ENCODE data around the gene NKD1. TPM values are rescaled to one million over a fixed set of nuclear protein-coding genes. Genes with fewer than 3 reads are reported as not detected.

Gene NKD1
- total RNA-seq, 1 experiment from 2014 or later: 11.4 TPM

DNA sequence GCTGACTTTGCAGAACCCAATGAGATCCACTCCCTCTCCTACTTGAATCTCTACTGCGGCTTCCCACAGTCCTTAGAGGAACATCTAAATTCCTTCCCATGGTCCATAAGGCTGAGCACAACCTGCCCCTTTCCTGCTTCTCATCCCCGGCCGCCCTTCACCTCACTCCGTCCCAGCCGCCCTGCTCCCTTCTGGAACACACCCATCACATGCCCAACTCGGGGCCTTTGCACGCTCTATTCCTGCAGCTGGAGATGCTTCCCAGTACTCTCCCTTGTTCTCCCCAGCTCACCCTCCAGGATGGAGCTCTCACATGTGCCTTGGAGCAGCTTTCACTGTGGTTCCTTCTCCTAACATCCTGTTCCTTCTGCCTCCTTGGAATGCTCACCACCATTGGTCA is 23.6 kb downstream of the NKD1 start:
- Histone ChIP-seq H4K20me1 (ENCODE audit: insufficient read depth) (no peaks in the 10 kb centered on the region), H3K4me1 (ENCODE audit: control insufficient read depth in 1 of 2, insufficient read depth in 2 of 2, low read length in 2 of 2) (no peaks in the 10 kb centered on the region), H2AFZ (ENCODE audit: low read depth, low read length, poor library complexity, severe bottlenecking) (no peak overlapping the region), H3K9me3 (ENCODE audit: control insufficient read depth in 1 of 2, insufficient read depth in 1 of 2, low read depth in 1 of 2, low read length in 2 of 2) (no peaks in the 10 kb centered on the region), H3K4me2 (ENCODE audit: low read length) (no peak overlapping the region), H3K9ac (ENCODE audit: low read length) (no peak overlapping the region), H3K36me3 (ENCODE audit: control insufficient read depth in 1 of 2, insufficient read depth in 2 of 2, low read length in 2 of 2) (no peaks in the 10 kb centered on the region), H3K79me2 (ENCODE audit: insufficient read depth, low read length) (no peaks in the 10 kb centered on the region), H3K4me3 (replicated peaks in 1 of 2; ENCODE audit: low read depth in 1 of 2, low read length in 2 of 2) (no peak overlapping the region), H3K27ac (ENCODE audit: low read depth, low read length) (no peak overlapping the region), H3K9me2 (ENCODE audit: insufficient read depth) (no peaks in the 10 kb centered on the region), H3K27me3 (ENCODE audit: insufficient read depth, low read length) (no peaks in the 10 kb centered on the region)
- no peak for TF ChIP-seq YY1 (IDR thresholded peaks at IDR 0.05; ENCODE audit: extremely low read depth, insufficient replicate concordance, low read depth, low read length)
- TF ChIP-seq ELF1 (IDR thresholded peaks at IDR 0.05; ENCODE audit: borderline replicate concordance, low read depth): no peak
- no peak for TF ChIP-seq FOSL1 (IDR thresholded peaks at IDR 0.05; ENCODE audit: low read depth)
- TF ChIP-seq RAD21 (IDR thresholded peaks at IDR 0.05; ENCODE audit: low read depth): no peak
- TF ChIP-seq, protein P1, sequence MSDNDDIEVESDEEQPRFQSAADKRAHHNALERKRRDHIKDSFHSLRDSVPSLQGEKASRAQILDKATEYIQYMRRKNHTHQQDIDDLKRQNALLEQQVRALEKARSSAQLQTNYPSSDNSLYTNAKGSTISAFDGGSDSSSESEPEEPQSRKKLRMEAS (IDR thresholded peaks at IDR 0.05): no peak
- no peak for TF ChIP-seq SP1 (IDR thresholded peaks at IDR 0.05; ENCODE audit: low read depth)
- TF ChIP-seq JUND (IDR thresholded peaks at IDR 0.05): no peak
- no peak for TF ChIP-seq CBX3 (IDR thresholded peaks at IDR 0.05; ENCODE audit: low read depth)
- TF ChIP-seq TCF7L2 (IDR thresholded peaks at IDR 0.05; ENCODE audit: borderline replicate concordance, extremely low read depth, insufficient read depth, insufficient read length): no peak
- no peak for TF ChIP-seq ZNF274 (IDR thresholded peaks at IDR 0.05; ENCODE audit: low read depth, low read length)
- no peak for TF ChIP-seq CEBPB (IDR thresholded peaks at IDR 0.05; ENCODE audit: low read depth)
- no peak for TF ChIP-seq ZFX (IDR thresholded peaks at IDR 0.05)
- no peak for TF ChIP-seq POLR2A (IDR thresholded peaks at IDR 0.05; ENCODE audit: borderline replicate concordance, extremely low read depth, insufficient read depth, insufficient read length)
- TF ChIP-seq, protein P2, sequence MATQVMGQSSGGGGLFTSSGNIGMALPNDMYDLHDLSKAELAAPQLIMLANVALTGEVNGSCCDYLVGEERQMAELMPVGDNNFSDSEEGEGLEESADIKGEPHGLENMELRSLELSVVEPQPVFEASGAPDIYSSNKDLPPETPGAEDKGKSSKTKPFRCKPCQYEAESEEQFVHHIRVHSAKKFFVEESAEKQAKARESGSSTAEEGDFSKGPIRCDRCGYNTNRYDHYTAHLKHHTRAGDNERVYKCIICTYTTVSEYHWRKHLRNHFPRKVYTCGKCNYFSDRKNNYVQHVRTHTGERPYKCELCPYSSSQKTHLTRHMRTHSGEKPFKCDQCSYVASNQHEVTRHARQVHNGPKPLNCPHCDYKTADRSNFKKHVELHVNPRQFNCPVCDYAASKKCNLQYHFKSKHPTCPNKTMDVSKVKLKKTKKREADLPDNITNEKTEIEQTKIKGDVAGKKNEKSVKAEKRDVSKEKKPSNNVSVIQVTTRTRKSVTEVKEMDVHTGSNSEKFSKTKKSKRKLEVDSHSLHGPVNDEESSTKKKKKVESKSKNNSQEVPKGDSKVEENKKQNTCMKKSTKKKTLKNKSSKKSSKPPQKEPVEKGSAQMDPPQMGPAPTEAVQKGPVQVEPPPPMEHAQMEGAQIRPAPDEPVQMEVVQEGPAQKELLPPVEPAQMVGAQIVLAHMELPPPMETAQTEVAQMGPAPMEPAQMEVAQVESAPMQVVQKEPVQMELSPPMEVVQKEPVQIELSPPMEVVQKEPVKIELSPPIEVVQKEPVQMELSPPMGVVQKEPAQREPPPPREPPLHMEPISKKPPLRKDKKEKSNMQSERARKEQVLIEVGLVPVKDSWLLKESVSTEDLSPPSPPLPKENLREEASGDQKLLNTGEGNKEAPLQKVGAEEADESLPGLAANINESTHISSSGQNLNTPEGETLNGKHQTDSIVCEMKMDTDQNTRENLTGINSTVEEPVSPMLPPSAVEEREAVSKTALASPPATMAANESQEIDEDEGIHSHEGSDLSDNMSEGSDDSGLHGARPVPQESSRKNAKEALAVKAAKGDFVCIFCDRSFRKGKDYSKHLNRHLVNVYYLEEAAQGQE (IDR thresholded peaks at IDR 0.05; ENCODE audit: low read depth): no peak
- TF ChIP-seq EGR1 (IDR thresholded peaks at IDR 0.05; ENCODE audit: low read depth): no peak
- intact Hi-C loops (cut with micrococcal nuclease): no loop called here
- ChIA-PET POLR2A (no interaction called here), CTCF (no interaction called here), RAD21 (ENCODE audit: low non-redundant PET in 1 of 2, low total read pairs in 2 of 2, uncharacterized antibody in 2 of 2, unreplicated experiment in 2 of 2) (no interaction called here)
- BruUV-seq (replicated peaks): no TSS peak
- ATAC-seq: no peak
- no peak for DNase-seq (ENCODE audit: low read depth, low spot score)
